ENCODE measurements around the gene ZXDC.

ZXDC gene

GRCh38 chr3:126423191-126424038 lies 52.3 kb downstream of the ZXDC start:
- Mint-ChIP-seq H3K27me3 (no peaks in the 10 kb centered on the region), H3K36me3 (ENCODE audit: insufficient read depth) (no peaks in the 10 kb centered on the region), H3K4me1 (no peaks in the 10 kb centered on the region), H3K4me3 (no peak overlapping the region), H3K9me3 (peaks cover 6% of the 10 kb centered on the region), H3K27ac (ENCODE audit: low read depth) (no peak overlapping the region)
- ATAC-seq (replicated peaks; ENCODE audit: extremely low read depth, poor library complexity, severe bottlenecking) (no peak), DNase-seq (ENCODE audit: low spot score in 2 of 2) (no peak)

GRCh38 chr3:126422571-126423091 lies 53.1 kb downstream of the ZXDC start:
- no peak overlapping the region for H3K27ac Mint-ChIP-seq (ENCODE audit: low read depth)
- no peaks in the 10 kb centered on the region for H3K36me3 Mint-ChIP-seq (ENCODE audit: insufficient read depth)
- DNase-seq (ENCODE audit: low spot score in 2 of 2) (no peak), ATAC-seq (replicated peaks; ENCODE audit: extremely low read depth, poor library complexity, severe bottlenecking) (no peak)
- H3K4me3 Mint-ChIP-seq, result no peak overlapping the region
- no peaks in the 10 kb centered on the region for H3K4me1 Mint-ChIP-seq
- H3K27me3 Mint-ChIP-seq, result no peaks in the 10 kb centered on the region
- peaks cover 6% of the 10 kb centered on the region for H3K9me3 Mint-ChIP-seq

GRCh38 chr3:126422121-126422520 lies 53.6 kb downstream of the ZXDC start:
- Mint-ChIP-seq H3K27me3 (peaks cover 2% of the 10 kb centered on the region), H3K4me1 (no peaks in the 10 kb centered on the region), H3K4me3 (no peak overlapping the region), H3K27ac (ENCODE audit: low read depth) (no peak overlapping the region), H3K36me3 (ENCODE audit: insufficient read depth) (no peaks in the 10 kb centered on the region), H3K9me3 (peaks cover 6% of the 10 kb centered on the region)
- no peak for DNase-seq (ENCODE audit: low spot score in 2 of 2)
- no peak for ATAC-seq (replicated peaks; ENCODE audit: extremely low read depth, poor library complexity, severe bottlenecking)

GRCh38 chr3:126421573-126422119 lies 54.0 kb downstream of the ZXDC start:
- H3K36me3 Mint-ChIP-seq (ENCODE audit: insufficient read depth), result no peaks in the 10 kb centered on the region
- peaks cover 6% of the 10 kb centered on the region for H3K27me3 Mint-ChIP-seq
- H3K27ac Mint-ChIP-seq (ENCODE audit: low read depth), result no peak overlapping the region
- no peak overlapping the region for H3K4me3 Mint-ChIP-seq
- no peak for DNase-seq (ENCODE audit: low spot score in 2 of 2)
- H3K4me1 Mint-ChIP-seq, result no peaks in the 10 kb centered on the region
- H3K9me3 Mint-ChIP-seq, result peaks cover 6% of the 10 kb centered on the region
- no peak for ATAC-seq (replicated peaks; ENCODE audit: extremely low read depth, poor library complexity, severe bottlenecking)

DNA sequence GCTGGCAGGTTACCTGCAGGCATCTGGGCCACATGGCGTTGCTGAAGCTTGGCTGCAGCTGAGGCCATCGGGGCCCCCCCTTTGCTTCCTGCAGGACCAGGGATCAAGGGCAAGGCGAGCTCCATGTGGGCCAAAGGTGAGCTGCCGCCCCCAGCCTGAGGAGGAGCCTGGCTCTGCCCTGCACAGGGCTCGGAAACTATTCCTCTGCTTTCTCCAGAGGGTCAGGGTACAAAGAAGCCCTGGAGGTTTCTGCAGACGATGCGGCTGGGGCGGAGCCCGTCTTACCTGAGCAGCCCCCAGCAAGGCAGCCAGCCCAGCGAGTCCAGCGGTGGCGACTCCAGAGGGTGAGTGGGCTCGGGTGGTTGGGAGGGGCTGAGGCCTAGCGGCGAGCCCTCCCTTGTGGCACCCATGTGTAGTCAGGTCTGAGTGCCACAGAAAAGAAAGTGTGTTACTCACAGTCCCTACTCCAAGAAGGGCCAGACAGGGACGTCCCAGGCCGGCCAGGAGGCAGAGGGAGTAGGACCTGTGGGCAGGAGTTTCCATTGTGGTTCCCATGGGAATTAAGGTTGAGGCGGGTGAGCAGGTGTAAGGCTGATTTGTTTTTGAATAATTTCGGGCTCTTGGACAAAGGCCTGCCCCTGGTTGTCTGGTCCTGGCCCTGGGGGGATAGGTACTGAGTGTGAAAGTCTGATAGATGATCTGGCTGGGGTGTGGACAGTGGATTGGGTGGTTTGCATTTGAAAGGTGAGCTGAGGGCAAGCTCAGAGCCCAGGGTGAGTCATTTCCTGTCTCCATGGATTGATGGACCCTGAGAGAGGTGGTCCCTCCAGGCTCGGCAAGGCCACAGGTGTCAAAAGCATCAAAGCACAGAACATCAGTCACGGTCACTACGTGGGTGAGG lies 55.6 kb downstream of the ZXDC start:
- ATAC-seq (replicated peaks; ENCODE audit: extremely low read depth, poor library complexity, severe bottlenecking) (no peak), DNase-seq (ENCODE audit: low spot score in 2 of 2) (no peak)
- no peaks in the 10 kb centered on the region for H3K9me3 Mint-ChIP-seq
- H3K27me3 Mint-ChIP-seq, result peaks cover 11% of the 10 kb centered on the region
- H3K4me1 Mint-ChIP-seq, result no peaks in the 10 kb centered on the region
- peak overlapping the region; percentile 57 for H3K27ac Mint-ChIP-seq (ENCODE audit: low read depth)
- no peak overlapping the region for H3K4me3 Mint-ChIP-seq
- H3K36me3 Mint-ChIP-seq (ENCODE audit: insufficient read depth), result no peaks in the 10 kb centered on the region

DNA sequence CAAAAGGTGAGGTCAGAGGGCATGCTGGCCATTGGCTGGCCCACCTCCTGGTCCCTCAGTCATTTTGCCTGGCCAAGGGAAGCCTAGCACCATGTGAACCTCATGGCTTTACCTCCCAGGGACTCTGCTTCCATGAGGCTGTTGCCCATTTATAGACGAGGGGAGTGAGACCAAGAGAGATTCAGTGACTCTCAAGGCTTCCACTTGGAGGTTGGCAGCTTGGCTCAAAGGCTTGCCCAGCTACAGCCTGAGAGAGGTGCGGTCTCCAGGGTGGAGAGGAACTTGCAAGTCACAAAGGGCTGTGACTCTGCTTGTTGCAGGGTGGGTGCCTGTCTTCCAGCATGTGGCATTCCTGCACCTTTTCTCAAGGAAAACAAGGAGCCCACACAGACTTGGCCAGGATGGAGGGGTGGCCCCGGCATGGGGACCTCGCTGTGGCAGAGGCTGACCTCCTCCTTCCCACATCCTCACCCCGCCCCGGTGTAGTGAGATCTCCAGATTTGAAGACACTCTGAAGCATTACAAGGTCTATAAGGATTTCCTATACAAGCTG lies 56.5 kb downstream of the ZXDC start:
- Mint-ChIP-seq H3K27me3 (peaks cover 20% of the 10 kb centered on the region), H3K9me3 (no peaks in the 10 kb centered on the region), H3K27ac (ENCODE audit: low read depth) (no peak overlapping the region), H3K36me3 (ENCODE audit: insufficient read depth) (no peaks in the 10 kb centered on the region), H3K4me1 (no peaks in the 10 kb centered on the region), H3K4me3 (no peak overlapping the region)
- no peak for DNase-seq (ENCODE audit: low spot score in 2 of 2)
- no peak for ATAC-seq (replicated peaks; ENCODE audit: extremely low read depth, poor library complexity, severe bottlenecking)

DNA sequence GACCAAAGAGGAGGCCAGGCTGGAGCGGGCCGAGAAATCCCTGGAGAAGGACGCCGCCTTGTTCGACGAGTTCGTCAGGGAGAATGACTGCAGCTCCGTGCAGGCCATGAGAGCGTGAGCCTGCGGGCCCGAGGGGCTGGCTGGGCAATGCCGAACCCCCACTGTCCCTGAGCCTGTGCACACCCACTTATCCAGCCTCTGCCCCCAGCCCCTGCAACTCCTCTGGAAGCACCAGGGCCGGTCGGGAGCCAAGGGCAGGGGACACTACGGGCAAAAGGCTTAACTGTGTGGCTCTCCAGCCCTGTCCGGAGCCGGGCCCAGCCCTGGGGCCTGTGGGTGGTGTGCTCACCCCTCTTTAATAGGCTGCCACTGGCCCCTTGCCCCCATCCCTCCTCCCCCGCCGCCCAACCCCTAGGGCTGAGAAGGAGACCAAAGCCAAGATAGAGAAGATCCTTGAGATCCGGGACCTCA lies 57.0 kb downstream of the ZXDC start:
- no peaks in the 10 kb centered on the region for H3K36me3 Mint-ChIP-seq (ENCODE audit: insufficient read depth)
- DNase-seq (ENCODE audit: low spot score in 2 of 2) (no peak), ATAC-seq (replicated peaks; ENCODE audit: extremely low read depth, poor library complexity, severe bottlenecking) (no peak)
- H3K27ac Mint-ChIP-seq (ENCODE audit: low read depth), result no peak overlapping the region
- no peaks in the 10 kb centered on the region for H3K9me3 Mint-ChIP-seq
- H3K4me3 Mint-ChIP-seq, result no peak overlapping the region
- no peaks in the 10 kb centered on the region for H3K4me1 Mint-ChIP-seq
- H3K27me3 Mint-ChIP-seq, result peaks cover 26% of the 10 kb centered on the region

- ATAC-seq (replicated peaks; ENCODE audit: extremely low read depth, poor library complexity, severe bottlenecking) (no peak), DNase-seq (ENCODE audit: low spot score in 2 of 2) (no peak)
- no peaks in the 10 kb centered on the region for H3K9me3 Mint-ChIP-seq
- H3K4me1 Mint-ChIP-seq, result no peaks in the 10 kb centered on the region
- H3K36me3 Mint-ChIP-seq (ENCODE audit: insufficient read depth), result no peaks in the 10 kb centered on the region
- H3K27me3 Mint-ChIP-seq, result peaks cover 31% of the 10 kb centered on the region
- no peak overlapping the region for H3K27ac Mint-ChIP-seq (ENCODE audit: low read depth)
- H3K4me3 Mint-ChIP-seq, result no peak overlapping the region
These were observed 57.6 kb downstream of the ZXDC start for GRCh38 chr3:126417981-126418530.

GRCh38 chr3:126417515-126417914 lies 58.2 kb downstream of the ZXDC start:
- H3K4me3 Mint-ChIP-seq, result no peak overlapping the region

DNA sequence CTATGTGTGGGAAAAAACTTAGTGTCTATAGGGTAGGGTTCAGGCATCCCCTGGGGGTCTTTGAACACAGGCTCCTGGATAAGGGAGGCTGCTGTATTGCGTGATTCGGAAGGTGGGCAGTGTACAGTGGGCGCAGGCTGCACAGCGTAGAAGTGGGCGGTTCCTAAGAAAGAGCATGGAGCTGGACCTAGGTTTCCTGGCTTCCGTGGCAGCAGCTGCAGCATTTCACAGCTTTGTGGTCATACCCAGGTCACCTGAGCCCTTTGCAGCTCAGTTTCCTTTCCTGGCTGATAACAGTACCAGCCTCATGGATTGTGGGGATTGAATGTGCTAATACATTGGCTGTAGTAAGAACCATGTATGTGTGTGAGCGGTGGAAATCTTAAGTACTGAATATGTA lies 58.7 kb downstream of the ZXDC start:
- peaks cover 1% of the 10 kb centered on the region for H3K36me3 Mint-ChIP-seq (ENCODE audit: insufficient read depth)
- peaks cover 42% of the 10 kb centered on the region for H3K27me3 Mint-ChIP-seq
- no peaks in the 10 kb centered on the region for H3K9me3 Mint-ChIP-seq
- no peak overlapping the region for H3K27ac Mint-ChIP-seq (ENCODE audit: low read depth)
- no peaks in the 10 kb centered on the region for H3K4me1 Mint-ChIP-seq
- DNase-seq (ENCODE audit: low spot score in 2 of 2) (no peak), ATAC-seq (replicated peaks; ENCODE audit: extremely low read depth, poor library complexity, severe bottlenecking) (no peak)
- H3K4me3 Mint-ChIP-seq, result no peak overlapping the region

More at GRCh38 chr3:126417515-126417914, 58.2 kb downstream of the ZXDC start:
- no peaks in the 10 kb centered on the region for H3K4me1 Mint-ChIP-seq
- H3K27me3 Mint-ChIP-seq, result peaks cover 36% of the 10 kb centered on the region
- H3K27ac Mint-ChIP-seq (ENCODE audit: low read depth), result no peak overlapping the region
- no peaks in the 10 kb centered on the region for H3K9me3 Mint-ChIP-seq
- DNase-seq (ENCODE audit: low spot score in 2 of 2) (no peak), ATAC-seq (replicated peaks; ENCODE audit: extremely low read depth, poor library complexity, severe bottlenecking) (no peak)
- H3K36me3 Mint-ChIP-seq (ENCODE audit: insufficient read depth), result peaks cover 1% of the 10 kb centered on the region

DNA sequence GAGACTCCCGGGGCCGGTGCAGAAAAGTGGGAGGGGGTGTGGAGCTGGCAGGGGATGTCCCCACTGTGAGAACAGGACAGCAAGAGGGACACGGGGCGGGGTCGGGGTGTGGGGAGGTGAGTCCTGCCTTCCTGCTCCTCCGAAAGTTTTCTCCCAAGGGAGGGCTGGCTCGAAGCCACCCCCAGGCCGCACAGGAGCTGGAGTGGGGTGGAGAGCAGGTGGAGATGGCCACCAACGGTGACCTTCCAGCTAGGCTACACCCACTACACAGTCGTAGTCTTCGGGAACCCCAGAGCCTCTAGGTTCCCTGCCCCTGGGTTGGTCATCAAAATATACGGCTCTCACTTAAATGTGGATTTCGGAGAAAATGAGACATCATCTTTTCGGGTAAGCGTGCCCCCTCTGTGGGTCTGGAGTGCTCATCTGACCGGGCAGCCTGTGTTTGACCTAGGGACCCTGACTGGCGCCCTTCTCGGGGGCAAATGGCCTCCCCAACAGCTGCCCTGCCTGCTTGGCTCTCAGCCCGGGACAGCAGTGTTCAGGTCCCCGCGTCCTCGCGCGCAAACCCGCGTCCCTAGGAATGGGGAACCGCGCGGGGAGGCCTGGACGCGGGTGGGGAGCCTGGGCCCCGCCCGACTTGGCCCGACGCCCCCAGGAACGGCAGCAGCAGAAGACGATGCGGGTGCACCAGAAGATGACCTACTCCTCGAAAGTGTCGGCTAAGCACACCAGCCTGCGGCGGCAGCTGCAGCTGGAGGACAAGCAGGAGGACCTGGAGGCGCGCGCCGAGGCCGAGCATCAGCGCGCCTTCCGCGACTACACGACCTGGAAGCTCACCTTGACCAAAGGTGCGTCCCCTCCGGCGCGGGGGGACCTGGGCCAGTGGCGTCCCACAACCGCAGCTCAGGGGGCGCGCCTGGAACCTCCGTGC lies 59.8 kb downstream of the ZXDC start:
- ATAC-seq (replicated peaks; ENCODE audit: extremely low read depth, poor library complexity, severe bottlenecking), result no peak
- no peak for DNase-seq (ENCODE audit: low spot score in 2 of 2)
- H3K4me3 Mint-ChIP-seq, result no peak overlapping the region
- peaks cover 1% of the 10 kb centered on the region for H3K36me3 Mint-ChIP-seq (ENCODE audit: insufficient read depth)
- peaks cover 52% of the 10 kb centered on the region for H3K27me3 Mint-ChIP-seq
- H3K27ac Mint-ChIP-seq (ENCODE audit: low read depth), result no peak overlapping the region
- H3K4me1 Mint-ChIP-seq, result no peaks in the 10 kb centered on the region
- H3K9me3 Mint-ChIP-seq, result no peaks in the 10 kb centered on the region
